ENCODE results near the gene MYO9B. TPM values are rescaled to one million over a fixed set of nuclear protein-coding genes. Genes with fewer than 3 reads are reported as not detected.

The MYO9B gene
- total RNA-seq, 1 donor from 2014 or later: 27.5 TPM

DNA sequence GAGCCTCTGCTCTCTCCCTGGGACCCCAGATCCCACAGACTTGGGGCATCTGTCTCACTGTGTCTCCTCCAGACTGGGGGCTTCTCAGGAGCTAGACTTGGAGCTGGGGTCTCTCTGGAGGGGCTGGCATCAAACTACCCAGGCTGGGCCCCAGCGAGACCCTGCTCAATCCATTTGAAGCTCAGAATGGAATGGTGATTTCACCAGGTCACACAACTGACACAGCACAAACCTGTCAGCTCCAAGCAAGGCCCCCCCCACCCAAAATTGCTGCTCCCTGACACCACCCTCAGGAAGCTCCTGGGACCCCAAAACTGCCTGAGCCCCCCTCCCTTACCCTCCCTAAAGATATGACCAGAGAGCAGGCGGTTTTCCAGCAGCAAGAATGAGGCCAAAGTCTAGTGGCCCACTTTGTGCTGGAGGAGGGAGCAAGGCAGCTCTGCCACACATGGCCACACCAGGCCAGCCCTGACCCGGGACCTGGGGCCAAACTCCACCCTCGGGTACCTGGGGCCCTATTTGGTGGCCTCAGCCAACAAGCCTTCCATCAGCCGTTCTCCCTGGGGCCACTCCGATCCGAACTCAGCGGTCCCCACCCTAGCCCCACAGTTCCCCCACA is 167.7 kb downstream of the MYO9B start:
- DNase-seq: no peak

DNA sequence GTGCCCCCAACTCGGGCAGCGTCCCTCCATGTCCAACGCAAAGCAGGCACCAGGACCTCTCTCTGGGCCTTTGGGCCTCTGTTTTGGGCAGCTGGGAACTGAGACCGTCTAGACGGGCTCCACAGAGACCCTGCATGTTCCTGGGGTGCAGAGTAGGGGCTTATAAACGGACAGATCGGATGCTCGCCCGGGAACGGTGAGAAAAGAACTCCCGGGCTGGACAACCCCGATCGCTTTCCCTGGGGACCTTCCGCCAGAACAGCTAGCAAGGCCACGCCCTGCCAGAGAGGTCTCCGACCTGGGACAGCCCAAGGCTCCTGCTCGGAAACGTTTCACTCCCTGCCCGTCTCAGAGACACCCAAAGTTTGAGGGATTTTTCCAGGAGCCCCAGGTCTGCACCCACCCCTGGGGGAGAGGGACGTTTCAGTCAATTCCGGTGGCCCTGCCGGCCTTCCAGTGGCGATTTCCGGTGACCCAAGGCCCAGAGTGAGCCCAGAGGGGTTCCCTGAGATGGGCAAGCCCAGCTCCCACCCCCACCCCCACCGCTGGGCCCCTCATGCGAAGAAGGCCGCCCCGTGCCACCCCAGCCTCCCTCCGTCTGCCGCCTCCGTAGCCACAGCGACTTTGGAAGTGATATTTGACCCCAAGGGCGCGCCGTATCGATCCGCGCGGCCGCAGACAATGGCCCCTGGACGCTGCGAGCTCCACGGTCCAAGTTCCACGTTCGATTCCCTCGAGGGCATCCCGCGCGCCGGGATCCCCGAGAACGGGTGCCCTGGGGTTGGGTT is 168.4 kb downstream of the MYO9B start:
- no peak for DNase-seq

DNA sequence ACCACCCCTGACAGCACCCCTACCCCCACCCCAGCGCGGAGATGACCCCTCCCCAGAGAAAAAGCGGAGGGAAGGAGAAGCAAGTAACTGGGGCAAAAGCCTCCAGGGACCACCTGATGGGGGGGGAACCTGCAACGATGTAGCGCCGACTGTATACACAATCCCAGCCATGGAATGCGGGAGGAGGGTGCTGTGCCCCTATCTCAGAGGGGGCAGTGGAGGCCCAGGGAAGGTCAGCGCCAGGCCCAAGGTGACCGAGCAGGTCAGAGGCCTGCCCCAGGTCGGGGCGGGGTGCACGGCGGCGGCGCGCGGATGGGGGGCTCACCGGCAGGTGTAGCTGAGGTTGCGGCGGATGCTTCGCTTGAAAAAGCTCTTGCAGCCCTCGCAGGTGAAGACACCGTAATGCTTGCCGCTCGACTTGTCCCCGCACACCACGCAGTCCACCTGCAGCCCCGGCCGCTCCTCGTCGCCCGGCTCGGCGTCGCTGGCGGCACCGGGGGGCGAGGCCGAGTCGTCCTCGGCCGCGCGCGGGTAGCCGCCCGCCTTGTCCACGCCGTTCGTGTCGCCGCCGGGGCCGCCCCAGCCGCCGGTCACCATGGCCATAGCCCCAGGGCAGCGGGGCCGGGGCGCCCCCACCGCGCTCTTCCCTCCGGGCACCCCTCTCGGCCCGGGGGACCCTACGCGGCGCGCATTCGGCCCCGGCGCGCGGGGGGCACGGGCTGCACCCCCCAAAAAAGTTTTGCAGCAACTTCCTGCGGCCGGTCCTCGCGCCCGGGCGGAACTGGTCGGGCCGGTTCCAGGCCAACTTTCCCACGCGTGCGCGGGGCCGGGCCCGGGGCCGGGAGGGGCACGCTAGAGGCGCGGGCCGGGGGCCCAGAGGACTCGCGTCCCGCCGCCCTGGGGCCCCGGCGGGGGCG is 169.3 kb downstream of the MYO9B start:
- DNase-seq: no peak

DNA sequence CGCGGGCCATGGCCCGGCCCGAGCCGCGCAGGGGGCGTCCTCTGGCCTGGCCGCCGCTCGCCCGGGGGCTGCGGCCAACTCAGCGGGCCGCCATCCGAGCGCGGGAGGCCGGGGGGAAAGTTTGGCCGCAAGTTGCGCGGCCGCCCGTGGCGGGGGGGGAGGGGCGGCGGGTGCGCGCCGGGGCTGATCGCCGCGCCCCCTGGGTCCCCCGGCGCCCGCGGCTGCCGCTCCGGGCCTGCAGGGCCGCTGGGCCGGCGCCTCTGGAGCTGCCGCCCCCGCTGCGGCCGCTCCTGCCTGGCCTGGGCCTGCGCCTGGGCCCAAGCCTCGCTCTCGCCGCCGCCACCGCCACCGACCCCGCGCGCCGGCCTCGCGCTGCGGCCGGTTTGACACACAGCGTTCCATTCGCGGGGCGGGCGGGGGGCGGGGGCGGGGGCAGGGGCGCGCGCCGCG is 170.0 kb downstream of the MYO9B start, which contains the start of gene NR2F6:
NR2F6 (minus strand) TSS at position 385 of the 450 bp plus-strand sequence. CDS start 699 bp downstream, outside the sequence.
- no peak for DNase-seq

DNA sequence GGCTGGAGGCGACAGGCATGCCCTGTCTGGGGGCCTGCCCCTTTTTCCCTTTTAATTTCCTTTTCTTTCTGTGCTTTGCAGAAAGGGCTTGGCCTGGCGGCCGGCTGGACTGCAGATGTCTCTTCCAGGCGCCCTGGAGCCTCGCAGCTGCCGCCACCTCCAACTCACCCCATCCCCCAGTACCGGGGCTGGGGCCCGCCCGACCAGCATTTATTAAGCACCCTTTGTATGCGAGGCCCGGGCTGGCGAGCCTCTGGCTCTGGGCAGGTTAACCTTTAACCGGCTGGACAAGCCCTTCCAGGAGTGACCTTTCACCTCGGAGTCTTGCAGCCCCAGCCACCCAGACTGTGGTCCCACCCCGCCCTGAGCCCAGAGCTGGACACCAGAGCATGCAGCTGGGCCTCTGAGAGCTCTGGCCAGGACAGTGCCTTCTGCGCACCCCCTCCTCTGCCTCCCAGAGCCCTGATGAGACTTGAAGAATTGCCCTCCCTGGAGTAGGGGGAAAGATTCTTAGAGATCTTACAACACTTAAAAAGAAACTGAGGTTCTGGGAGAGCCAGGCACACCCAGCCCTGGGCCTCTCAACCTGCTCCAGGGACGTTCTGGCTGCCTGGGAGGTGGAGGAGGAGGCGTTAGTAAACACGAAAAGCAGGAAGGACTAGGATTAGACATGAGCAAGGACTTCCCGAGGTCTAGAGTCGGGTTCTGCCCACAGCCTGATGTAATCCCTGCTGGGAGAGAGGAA is 171.3 kb downstream of the MYO9B start:
- no peak for DNase-seq

DNA sequence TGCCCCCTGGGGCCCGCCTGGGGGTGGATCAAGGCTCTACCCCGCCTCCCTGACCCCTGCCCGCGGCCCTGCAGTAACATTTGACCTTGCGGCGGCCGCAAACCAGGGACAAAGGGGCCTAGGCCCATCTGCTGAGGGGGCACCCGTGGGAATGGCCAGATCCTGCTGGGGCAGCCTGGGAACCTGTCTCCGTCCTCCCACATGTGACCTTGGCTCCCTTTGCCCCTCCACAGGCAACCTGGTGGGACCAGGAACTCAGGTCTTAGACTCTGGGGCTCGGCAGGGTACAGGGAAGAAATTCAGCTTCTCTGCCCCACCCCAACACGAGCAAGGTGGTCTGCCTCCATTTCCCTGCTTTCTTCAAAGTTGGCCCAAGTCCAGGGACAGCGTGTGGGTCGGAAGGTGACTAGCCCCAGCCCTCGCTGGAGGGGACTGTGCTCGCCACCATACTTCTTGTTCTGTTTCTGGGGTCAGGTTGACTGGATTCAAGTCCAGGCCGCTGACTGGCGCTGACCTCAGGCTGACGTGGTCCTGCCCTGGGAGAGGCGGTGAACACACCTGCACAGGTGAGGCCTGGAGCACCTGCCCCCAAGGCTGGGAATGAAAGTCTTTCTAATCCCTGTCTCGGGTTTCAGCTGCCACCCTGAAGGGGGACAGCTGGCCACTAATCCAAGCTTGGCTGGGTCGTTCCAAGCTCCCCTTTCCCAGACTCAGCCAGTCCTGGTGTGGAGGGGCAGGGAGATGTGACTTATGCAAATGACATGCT is 172.6 kb downstream of the MYO9B start:
- DNase-seq: no peak

DNA sequence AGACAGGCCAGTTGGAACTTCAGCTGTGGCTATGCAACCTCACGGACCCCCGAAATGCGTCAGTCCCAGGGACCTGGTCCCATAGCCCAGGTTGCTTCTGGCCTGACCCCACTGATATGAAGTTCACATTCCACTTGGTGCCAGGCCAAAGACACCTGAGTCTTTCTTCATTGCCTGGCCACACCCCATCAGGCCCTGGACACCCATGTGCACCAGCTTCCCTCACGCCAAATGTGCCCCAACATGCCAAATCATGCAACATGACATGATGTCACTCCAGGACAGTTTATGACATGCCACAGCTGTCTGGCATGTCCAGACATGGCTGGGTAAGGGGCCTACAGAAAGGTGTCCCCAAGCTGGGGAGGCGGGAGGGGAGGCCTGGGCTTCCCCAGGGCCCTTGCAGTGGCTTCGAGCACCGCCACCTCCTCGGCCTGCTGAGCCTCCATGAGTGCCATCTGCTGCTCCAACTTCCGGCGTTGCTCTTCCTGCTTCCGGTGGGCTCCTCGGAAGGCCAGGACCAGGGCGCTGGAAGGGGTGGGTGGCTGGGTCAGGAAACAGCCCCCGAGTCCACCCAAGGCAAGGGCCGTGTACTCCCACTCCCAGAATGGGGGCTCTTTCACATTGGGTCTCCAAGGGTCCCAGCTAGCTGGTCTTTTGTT is 174.4 kb downstream of the MYO9B start:
- no peak for DNase-seq

DNA sequence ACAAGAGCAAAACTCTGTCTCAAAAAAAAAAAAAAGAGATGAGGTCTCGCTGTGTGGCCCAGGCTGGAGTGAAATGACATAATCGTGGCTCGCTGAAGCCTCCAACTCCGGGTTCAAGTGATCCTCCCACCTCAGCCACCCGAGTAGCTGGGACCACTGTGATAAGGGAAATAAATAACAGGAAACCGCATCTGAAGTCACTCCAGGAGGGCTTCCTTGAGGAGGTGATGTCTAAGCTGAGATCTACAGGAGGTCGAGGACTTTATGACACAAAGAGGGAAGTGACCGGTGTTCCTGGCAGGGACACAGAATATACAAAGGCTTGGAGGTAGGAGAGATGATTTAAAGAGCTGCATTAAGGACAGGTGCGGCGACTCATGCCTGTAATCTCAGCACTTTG is 179.1 kb downstream of the MYO9B start:
- no peak for DNase-seq

DNA sequence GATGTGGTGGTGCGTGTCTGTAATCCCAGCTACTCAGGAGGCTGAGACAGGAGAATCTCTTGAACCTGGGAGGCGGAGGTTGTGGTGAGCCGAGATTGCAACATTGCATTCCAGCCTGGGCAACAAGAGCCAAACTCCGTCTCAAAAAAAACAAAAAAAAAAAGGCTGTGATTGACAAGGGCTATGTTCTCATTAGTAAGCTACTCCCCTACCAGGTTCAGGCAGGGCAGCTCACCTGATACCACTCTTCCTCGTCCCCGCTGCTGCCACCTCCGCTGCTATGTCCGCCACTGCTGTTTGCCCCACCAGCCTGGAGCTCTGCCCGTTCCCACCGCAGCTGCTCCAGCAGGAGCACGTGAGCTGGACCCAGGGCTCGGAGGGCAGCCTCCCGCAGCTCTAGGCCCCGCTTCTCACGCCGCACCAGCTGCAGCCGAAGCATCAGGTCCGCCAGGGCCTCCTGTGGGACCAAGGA is 179.6 kb downstream of the MYO9B start:
- no peak for DNase-seq

DNA sequence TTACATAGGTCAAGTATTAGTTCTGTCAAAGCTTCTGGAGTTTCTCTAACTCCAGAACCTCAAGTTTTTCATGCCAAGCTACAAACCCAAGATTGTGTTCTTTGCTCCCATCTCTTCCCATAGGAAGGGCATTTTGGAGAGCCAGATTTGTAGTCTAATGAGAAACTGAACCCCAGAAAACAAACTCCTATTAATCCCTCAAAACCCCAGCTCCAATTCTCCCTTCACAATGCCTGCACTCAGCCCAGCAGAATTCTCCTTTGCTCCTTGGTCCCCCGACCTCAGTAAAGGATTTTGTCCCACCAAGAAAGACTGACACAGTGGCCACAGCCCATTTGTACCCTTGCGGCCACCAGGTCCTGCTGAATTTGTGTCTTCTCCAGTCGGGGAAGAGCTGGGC is 180.6 kb downstream of the MYO9B start:
- DNase-seq: no peak

DNA sequence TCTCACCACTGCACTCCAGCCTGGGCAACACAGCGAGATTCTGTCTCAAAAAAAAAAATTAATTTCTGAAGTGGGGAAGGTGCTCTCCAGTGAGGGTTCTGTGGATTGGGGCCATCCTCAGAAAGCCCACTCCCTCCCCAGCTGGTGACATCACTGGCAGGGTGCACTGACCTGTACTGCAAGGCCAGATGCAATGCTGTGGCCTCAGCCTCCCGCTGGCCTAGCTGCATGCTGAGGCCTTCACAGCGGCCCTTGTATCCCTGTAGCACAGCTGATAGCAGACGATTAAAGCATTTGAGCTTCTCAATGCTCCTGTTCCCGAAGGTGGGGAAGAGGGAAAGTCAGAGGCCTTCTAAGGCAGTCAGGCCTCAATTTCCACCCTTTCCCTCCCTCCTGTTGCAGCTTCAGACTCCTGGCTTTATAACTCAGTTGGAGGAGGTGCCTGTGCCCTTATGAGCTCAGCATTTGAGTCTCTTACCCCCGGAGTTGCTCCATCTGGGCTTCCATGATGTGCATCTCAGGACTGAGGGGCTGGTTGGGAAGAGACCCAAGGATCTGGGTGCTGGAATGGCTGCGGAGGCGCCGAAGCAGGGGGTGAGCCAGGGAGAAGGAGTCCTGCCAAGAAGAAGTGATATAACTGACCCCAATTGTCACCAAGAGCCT is 183.7 kb downstream of the MYO9B start:
- DNase-seq: no peak

DNA sequence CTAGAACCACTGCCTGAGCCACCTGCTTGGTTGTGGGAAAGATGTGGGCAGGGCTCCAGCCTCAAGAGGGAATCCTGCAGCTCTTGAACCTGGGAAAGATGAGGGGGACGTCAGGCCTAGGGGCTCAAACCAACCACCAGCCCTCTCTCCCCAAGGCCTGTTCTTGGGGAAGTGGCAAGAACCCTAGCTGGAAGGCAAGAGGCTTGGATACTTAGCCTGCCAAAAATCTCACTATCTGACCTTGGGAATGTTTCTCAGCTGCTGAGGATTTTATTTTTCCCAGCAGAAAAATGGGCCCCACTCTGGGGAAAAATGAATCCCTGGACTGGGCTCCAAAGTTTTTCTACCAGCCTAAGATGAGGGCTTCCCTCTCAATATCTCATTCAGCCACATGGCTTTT is 184.4 kb downstream of the MYO9B start:
- DNase-seq: no peak

DNA sequence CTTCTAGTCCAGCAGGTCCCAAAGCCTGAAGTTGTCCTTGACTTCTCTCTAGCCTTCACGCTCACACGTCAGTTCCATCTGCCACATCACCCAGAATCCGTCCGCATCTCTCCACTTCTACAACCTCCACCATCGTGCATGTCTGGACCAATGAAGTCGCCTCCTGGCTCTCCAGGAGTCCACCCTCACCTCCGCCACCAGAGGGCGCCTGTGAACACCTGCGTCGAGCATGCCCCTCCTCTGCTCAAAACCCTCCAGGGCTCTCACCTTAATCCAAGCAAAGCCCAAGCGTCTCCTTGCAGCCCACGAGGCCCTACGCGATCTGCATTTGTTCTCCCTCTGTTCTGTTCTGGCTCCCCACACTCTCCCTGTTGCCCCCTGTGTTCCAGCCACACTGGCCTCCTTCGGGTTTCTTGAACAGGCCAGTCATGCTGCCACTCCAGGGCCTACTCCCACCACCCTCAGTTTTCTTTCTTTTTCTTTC is 185.3 kb downstream of the MYO9B start:
- DNase-seq: no peak

DNA sequence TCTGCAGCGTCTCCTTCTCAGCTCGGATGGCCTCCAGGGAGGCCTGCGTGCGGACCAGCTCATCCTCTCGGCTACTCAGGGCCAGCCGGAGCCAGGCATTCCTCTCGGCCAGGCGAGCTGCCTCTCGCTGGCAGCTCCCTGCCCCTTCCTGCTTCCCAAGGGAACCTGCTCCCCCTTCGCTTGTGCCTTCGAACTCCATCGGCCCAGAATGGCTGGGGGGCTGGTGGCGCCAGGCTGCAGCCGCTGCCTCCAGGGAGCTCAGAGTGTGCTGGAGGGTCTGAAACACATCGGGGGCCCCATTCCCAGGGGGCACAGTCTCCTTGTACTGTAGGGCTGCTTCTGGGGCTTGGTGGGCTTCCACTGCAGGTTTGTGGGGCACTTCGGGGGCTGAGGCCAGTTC is 187.0 kb downstream of the MYO9B start:
- DNase-seq: no peak

Other genes starting within 250 kb of the MYO9B start
- 47.8 TPM for gene SIN3B, start 246.4 kb upstream of the MYO9B start, total RNA-seq
- gene F2RL3, start 186.8 kb upstream of the MYO9B start, total RNA-seq: 0.49 TPM
- 4.0 TPM for gene CPAMD8, start 49.0 kb upstream of the MYO9B start, total RNA-seq
- 4.5 TPM for gene HAUS8, start 325 bp upstream of the MYO9B start, total RNA-seq
- 13.2 TPM for gene USE1, start 139.6 kb downstream of the MYO9B start, total RNA-seq
- gene OCEL1, start 150.4 kb downstream of the MYO9B start, total RNA-seq: 3.7 TPM
- 14.4 TPM for gene NR2F6, start 170.1 kb downstream of the MYO9B start, total RNA-seq
- gene USHBP1, start 189.0 kb downstream of the MYO9B start, total RNA-seq: 2.0 TPM
- gene BABAM1, start 191.7 kb downstream of the MYO9B start, total RNA-seq: 43.6 TPM
- 0.49 TPM for gene ANKLE1, start 206.1 kb downstream of the MYO9B start, total RNA-seq
- 5.7 TPM for gene ABHD8, start 227.6 kb downstream of the MYO9B start, total RNA-seq
- gene MRPL34, start 230.1 kb downstream of the MYO9B start, total RNA-seq: 20.3 TPM
- gene DDA1, start 233.8 kb downstream of the MYO9B start, total RNA-seq: 7.9 TPM